Measurements from ENCODE around the gene MYOT.

- no peak for TF ChIP-seq CTCF (IDR thresholded peaks at IDR 0.05; ENCODE audit: extremely low read depth in 1 of 2, insufficient read depth in 1 of 2, low read depth in 1 of 2, low read length in 2 of 2)
- no peak for TF ChIP-seq EZH2 (IDR thresholded peaks at IDR 0.05; ENCODE audit: borderline replicate concordance, low read depth, low read length, severe bottlenecking)
- no peak for TF ChIP-seq POLR2A (IDR thresholded peaks at IDR 0.05; ENCODE audit: low read depth, low read length)
- no peak for TF ChIP-seq POLR2AphosphoS5 (IDR thresholded peaks at IDR 0.05; ENCODE audit: insufficient read depth, low read depth, low read length)
Measured at GRCh38 chr5:137833463-137833862, 34.2 kb upstream of the MYOT start.

All from endothelial cell of umbilical vein (primary cell).